ENCODE data around the gene TPBGL. TPM values are rescaled to one million over a fixed set of nuclear protein-coding genes. Genes with fewer than 3 reads are reported as not detected.

The TPBGL gene, protein sequence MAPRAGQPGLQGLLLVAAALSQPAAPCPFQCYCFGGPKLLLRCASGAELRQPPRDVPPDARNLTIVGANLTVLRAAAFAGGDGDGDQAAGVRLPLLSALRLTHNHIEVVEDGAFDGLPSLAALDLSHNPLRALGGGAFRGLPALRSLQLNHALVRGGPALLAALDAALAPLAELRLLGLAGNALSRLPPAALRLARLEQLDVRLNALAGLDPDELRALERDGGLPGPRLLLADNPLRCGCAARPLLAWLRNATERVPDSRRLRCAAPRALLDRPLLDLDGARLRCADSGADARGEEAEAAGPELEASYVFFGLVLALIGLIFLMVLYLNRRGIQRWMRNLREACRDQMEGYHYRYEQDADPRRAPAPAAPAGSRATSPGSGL
- under 0.01 and 0.13 TPM in 2 replicates for total RNA-seq

DNA sequence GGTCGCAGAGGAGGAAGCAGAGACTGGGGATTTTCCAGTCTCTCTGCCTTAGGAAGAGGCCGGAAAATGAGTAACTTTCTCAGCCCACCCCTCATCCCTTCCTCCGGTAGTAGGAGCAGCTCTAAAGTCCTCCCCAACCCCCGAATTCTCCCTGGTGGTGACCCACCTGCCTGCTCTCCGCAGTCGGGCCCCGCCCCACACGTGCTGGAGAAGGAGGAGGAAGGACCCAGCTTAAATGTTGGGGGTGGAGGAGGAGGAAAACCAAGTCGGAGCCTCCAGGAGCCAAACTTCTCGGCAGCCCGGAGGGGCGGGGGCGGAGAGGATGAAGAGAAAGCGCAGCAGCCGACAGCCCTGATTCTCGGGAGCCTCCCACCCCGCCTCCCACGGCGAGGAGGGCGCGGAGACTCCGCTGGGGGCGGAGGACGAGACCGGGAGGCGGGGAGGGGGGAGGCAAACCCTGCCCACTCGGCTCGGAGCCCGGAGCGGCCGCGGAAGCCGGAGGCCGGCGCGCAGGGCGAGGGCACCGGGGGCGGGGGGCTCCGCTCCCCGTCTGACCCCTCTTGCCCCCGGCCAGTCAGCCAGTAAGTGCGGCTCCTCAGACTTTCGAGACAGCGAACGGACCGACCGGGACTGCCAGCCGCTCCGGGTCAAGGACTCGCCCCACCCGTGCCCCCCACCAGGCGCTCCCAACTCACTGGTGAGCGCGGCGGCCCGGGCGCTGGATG, at the start of gene TPBGL:
Gene TPBGL, plus strand, starts transcription at position 464 of the 725 bp plus-strand sequence. CDS start 276 bp downstream, outside the sequence.
- peak in 1 of 2 donors; percentile 12 for DNase-seq (ENCODE audit: low read depth in 2 of 2)

DNA sequence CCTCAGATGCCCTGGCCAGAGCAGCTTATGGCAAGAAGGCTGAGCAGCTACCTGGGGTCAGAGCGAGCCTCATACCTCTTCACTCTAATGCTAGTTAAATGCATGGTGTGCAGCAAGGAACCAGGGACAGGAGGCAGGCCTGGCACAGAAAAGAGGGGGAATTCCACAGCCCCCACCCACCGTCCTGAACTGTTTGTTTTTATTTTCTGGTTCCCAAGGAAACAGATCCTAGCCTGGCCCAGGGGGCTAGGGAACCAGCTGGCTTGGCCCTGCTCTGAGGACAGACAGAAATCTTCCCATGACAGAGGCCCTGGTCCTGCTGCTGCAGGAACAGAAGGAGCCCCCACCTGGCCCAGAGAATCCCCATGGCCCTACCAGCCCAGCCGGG, 49.2 kb upstream of the TPBGL start:
- peak; percentile 70 to 76 for DNase-seq (ENCODE audit: low read depth in 2 of 2)

DNA sequence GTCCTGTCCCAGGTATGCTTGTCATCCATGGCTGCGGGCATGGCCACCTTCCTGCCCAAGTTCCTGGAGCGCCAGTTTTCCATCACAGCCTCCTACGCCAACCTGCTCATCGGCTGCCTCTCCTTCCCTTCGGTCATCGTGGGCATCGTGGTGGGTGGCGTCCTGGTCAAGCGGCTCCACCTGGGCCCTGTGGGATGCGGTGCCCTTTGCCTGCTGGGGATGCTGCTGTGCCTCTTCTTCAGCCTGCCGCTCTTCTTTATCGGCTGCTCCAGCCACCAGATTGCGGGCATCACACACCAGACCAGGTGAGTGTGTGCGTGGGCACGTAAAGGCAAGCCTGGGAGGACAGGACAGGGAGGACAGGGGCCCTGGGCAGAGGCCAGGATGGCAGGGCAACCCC, 47.3 kb upstream of the TPBGL start:
- DNase-seq (ENCODE audit: low read depth in 2 of 2), result no peak

DNA sequence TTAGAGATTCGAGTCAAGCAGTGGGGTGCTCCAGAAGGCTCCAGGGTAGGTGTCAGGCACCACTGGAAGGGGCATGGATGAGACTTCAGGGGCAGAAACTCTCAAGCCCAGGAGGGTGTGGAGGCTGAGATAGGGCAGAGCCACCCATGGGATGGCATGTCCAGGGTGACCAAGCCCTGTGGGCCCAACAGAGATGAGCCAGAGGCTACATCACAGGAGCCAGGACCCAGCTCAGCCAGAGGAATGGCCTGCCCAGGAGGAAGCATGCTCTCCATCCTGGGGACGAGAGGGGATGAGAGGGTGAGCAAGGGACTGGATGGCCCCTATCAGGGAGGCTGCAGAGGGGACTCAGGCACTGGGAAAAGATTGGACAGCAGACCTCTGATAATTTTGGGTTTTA, 46.9 kb upstream of the TPBGL start:
- DNase-seq (ENCODE audit: low read depth in 2 of 2), result no peak

DNA sequence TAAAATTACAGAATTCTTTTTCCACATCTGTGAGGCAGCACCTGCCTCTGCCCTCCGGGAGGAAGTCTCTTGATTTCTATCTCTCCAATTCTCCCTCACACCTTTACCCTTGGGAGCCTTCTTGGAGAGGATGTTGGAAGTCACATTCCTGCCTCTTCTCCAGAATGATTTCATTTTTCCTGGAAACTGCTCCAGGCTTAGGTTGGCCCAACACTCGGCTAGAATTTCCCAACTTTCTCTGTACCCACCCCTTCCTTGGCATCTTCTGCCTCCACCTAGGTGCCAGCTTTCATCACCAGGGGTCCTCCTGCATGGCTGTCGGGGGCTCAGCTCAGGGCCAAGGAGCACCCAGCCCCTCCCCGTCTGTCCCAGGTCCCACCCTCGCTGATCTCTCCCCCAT, 46.4 kb upstream of the TPBGL start:
- DNase-seq (ENCODE audit: low read depth in 2 of 2), result no peak

DNA sequence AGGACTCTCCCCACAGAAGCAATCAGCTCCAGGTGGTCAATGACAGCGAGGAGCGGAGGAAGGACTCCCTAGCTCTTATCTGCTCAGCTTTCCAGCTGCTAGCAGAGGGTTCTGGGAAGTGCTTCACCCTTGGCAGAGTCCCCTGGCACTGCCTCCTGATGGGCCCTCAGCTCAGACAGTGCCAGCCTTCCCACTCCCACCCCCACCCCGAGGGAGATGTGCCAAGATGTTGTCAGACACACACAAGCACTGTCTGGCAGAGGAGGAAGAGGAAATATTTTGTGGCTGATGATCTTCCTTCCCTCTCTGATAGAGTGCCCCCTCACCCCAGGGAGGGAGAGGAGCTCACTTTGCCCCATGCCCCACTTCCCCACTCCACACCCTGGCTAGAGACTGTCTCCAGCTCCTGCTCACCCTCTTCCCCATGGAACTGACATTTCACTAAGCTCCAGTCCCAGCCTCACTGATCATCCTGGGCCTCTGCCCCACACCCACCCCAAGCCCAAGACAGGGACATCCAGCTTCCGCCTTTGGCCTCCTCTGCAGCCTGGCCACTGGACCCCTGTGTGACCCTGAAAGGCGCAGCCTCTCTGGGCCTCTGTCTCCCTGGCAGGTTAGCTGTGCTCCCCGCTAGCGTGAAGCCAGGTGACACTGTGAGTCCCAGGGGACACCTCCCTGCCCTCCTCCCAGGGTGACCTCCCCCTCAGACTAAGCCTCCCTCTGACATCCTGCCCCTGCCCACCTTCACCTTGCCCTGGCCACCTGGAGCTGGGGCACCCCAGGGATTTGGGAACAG, 45.2 kb upstream of the TPBGL start:
- DNase-seq (ENCODE audit: low read depth in 2 of 2), result peak in 1 of 2 donors; percentile 44

DNA sequence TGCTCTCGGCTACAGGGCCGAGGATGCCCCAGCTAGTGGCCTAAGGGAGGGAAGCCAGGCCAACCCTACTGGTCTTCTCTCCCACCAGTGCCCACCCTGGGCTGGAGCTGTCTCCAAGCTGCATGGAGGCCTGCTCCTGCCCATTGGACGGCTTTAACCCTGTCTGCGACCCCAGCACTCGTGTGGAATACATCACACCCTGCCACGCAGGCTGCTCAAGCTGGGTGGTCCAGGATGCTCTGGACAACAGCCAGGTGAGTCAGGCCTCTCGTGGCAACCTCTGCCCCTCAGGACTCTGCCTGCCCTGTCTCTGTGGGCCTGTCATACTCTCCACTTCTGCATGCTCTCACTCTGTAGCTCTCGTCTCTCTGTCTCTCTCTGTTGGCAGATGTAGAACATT, 44.1 kb upstream of the TPBGL start:
- peak in 1 of 2 donors; percentile 43 for DNase-seq (ENCODE audit: low read depth in 2 of 2)

DNA sequence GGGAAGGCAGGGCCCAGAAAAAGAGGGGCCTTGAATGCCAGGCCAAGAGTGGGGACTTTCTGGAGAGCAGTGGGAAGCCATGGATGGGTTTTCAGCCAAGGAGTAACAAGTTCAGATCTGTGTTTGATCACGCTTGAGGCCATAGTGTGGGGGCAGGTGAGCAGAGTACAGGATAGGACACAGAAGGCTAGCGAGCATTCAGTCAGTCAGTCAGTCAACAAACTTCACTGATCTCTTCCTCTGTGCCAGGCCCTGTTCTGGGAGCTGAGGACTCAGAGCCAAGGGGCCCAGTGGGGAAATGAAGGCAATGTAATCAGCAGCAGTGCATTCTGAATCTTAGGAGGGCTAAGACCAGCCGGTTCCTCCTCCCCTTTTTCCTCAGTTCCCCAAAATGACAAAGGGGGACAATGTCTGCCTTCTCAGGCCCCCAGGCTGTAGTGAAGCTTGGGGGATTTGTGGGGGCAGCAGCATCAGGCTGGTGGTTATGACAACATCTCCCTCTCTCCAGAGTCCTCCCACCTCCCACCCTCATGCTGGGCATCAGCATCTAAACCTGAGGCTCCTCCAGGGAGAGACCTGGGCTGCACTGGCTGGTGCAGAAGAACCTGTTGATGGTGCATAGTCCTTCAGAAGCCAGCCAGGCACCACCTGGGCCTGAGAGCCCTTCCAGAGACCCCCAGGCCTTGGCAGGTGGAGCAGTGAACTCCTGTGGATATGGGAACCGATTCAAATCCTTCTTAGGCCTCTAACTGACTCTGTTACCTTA, 42.9 kb upstream of the TPBGL start:
- no peak for DNase-seq (ENCODE audit: low read depth in 2 of 2)

DNA sequence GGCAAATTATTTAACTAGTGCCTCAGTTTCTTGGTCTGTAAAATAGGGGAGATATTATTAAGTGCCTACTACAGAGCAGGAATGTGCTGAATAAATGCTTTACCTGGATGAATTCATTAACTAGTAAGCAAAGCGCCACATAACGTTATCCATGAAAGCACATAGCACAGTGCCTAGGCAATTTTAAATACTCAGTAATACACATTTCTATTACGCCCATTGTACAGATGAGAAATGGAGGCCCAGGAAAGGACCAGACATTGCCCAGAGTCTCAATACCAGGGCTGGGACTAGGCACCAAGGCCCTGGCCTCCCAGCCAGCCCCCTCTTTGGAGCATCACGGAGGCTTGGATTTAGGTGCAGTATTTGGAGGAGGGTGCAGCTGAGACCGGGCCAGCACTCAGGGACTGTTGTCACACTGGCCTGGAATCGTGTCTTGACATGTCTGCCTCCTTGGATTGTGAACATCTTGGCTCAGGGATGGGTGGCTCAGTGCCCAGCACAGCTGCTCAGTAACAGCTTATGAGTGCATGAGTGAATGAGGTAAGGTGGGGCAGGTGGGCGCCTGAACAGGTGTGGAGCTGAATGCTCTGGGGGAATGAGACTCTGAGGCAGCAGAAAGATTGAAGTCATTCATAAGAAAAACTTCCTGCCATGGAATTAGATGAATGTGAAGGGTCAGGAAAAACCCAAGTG, 42.1 kb upstream of the TPBGL start:
- no peak for DNase-seq (ENCODE audit: low read depth in 2 of 2)

DNA sequence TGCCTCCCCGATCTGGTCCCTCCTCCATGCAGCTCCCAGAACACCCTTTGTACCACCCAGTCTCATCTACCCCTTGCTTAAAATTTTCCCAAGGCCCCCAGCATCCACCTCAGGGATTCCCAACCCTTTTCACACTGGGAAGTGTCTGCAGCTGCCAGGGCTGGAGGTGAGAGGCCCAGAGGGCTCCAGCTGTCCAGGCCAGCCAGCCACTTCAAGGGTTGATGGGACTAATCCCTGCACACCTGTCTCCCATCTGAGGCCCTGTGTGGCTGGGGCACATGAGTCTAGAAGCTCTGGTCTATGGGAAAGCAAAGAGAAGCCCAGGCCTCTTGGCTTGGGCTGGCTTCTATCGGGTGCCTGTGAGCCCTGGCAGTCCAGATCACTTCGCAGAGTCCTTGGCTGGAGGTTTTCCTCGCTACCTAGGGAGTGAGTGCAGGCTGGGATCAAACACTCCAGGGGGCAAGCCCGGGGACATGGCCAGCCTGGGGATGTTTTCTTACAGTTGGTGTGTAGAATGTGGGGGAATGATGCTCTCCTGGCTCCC, 41.1 kb upstream of the TPBGL start:
- no peak for DNase-seq (ENCODE audit: low read depth in 2 of 2)

DNA sequence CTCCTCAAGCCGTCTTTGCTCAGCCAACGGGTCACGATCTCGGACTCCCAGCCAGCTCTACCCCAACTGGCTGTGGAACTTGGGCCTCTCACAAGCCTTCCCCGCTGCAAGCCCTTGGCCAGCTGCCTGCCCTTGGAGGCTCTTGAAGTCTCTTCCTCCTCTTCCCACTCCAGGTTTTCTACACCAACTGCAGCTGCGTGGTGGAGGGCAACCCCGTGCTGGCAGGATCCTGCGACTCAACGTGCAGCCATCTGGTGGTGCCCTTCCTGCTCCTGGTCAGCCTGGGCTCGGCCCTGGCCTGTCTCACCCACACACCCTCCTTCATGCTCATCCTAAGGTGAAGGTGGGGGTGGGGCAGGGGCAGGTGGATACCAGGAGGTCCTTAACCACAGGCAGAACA, 40.5 kb upstream of the TPBGL start:
- DNase-seq (ENCODE audit: low read depth in 2 of 2), result no peak

DNA sequence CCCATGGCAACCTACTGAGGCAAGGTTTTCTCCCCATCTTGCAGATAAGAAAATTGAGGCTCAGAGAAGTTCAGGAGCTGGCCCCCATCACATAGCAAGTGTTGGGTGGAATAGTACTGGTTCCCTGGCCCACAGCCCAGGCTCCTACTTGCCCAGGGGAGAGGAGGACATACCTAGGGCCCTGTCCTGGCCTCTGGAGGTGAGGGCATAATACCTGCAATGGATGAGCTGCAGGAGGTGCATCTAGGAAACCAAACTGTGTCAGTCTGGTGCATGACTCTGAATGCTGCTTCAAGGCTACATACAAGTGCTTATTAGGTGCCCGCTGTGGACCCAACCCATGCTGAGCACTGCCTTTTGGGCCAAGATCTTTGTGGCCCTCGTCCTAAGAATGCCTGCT, 40.0 kb upstream of the TPBGL start:
- no peak for DNase-seq (ENCODE audit: low read depth in 2 of 2)

DNA sequence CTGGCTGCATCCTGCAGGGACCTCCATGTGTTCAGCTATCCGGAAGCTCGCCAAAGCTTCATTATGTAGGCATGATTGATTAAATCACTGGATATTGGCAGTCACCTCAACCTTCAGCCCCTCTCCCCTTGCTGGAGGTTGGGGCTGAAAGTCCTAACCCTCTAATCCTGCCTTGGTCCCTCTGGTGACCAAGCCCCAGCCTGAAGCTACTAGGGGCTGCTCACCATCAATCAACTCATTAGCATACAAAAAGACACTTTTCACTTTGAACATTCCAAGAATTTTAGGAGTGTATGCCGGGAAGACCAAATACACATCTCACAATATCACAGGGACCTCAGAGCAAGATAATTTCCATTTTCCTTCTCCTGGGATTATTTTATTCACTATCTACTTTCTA, 38.8 kb upstream of the TPBGL start:
- DNase-seq (ENCODE audit: low read depth in 2 of 2), result no peak

DNA sequence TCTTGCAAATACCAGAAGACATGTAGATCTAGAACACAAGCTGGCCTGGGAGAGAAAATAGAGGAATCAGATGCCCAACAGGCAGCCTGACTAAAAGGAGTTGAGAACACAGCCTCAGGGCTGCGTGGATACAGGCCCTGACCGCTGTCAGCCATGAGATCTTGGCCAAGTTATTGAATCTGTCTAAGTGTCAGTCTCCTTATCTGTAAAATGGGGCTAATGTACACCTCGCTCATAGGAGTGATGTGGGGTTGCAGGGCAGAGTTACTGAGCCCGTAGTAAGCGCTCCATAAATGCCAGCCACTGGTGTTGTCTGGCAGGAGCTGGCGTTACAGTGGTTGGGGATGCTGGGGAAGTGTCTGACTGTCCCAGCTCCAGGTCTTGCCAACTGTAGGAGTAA, 38.4 kb upstream of the TPBGL start:
- no peak for DNase-seq (ENCODE audit: low read depth in 2 of 2)

DNA sequence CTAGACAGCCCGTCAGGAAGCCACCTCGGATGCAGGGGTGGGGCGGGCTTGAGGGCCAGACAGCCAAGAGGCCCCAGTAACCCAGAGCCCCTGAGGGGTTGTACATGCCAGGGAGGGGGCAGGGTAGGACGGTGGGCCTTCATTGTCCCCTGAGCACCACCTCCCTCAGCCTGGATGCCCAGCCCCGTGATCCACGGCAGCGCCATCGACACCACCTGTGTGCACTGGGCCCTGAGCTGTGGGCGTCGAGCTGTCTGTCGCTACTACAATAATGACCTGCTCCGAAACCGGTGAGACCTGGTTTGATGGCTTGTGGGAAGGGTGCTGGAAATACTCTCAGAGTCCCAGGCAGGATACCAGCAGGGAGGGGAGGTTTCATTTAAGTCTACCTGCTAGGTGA, 37.4 kb upstream of the TPBGL start:
- no peak for DNase-seq (ENCODE audit: low read depth in 2 of 2)

DNA sequence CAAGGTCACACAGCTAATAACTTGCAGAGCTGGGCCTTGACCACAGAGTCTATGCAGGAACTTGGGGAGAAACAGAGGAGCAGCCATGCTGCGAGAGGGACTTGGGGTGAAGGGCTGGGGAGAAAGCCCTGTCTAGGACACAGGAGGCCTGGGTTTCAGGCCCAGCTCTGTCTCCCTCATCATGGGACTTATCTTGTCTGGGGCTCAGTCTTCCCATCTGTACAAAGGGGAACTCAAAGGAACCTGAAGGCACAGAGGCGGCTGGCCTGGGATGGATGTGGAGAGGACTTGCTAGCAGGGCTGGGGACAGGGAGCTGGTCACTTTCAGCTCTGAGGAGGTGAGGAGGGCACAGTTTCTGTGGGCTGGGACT, 36.9 kb upstream of the TPBGL start:
- DNase-seq (ENCODE audit: low read depth in 2 of 2), result no peak

DNA sequence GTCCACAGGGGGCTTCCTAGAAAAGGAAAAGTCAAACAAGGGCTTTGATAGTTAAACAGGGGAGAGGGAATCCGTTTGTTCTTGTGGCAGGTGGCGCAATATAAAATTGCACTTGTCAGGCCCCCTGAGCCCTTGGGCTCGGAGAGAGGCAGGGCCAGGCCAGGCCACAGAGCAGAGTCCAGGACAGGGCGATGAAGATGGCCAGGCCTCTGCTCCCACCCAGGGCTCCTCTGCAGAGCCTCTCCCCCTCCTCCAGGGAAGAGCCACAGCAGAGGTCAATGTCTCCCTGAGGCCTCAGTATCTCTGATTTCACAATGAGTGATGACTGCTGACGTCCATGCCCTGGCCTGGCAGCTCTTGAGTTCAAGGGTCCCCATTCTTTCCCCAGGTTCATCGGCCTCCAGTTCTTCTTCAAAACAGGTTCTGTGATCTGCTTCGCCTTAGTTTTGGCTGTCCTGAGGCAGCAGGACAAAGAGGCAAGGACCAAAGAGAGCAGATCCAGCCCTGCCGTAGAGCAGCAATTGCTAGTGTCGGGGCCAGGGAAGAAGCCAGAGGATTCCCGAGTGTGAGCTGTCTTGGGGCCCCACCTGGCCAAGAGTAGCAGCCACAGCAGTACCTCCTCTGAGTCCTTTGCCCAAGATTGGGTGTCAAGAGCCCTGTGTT, 36.4 kb upstream of the TPBGL start:
- DNase-seq (ENCODE audit: low read depth in 2 of 2), result no peak

DNA sequence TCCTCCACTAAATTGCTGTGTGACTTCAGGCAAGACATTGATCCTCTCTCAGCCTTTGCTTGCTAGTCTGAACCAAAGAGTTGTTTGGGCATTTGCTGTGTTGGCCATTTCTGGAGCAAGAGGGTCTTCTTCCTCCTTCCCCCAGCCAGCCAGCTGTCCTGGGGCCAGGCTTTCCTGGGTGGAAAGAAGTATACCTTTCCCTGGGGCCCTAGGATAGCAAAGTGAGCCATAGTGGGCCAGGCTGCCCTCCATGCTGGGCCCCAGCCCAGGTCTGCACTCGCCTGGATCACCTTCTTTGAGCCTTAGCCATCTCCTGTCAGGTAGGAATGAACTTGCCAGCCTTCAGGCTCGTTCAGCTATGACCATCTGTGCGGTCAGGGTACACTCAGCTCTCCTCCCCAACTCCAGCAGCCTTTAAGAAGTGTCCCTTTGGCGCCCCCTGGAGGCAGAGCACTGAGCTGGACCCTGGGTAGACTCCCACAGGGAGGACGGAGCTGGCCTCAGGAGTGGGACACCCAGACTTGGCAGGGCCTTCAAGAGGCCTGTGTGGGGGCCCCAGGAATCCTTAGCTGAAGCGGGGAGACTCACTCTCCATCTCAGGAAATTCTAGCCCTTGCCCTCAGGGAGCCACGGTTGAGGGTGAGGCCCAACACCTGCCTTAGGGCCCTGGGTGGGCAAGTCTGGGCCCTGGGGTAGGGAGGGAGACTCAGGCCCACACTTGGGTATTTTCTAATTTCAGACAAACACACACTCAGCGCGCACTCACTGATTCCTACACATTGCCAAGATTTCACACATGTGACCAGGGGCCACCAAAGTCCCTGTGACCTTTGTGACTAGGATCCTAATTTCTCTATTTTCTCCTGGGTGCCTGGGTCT, 35.6 kb upstream of the TPBGL start:
- DNase-seq (ENCODE audit: low read depth in 2 of 2), result peak; percentile 61 to 79

DNA sequence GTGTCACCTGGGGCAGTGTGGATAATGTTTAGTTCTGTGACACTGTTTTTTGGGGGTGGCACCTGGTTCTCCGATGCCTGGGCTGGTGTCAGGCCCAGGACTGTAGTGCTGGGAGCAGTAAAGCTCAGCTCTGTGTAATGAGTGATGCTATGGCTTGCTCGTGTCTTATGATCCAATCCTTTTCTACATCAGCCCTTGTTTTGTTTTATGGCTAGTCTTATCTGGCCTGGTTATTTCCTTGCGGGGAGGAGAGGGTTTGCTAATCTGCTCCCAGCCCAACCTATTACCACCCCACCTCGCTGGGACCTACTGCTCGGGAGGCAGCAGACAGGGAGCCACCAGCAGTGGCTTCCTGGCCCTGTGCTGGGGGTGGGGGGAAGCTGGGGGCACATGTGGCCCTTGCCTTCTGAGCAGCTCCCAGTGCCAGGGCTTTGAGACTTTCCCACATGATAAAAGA, 35.0 kb upstream of the TPBGL start:
- DNase-seq (ENCODE audit: low read depth in 2 of 2), result no peak
